OCI-LY3 (cell line): ENCODE data around the gene SH2B3.

Experiments
- H2AFZ ChIP-seq: fragments of 200-600, 300-600 bp; shearing (Covaris generic); 2 replicates; pipeline ENCODE4 v1.6.0; 2014; ENCODE audit warnings: antibody characterized with exemption, low read depth, low read length
- H3K27ac ChIP-seq: fragments of 200-600, 300-600 bp; sonication (generic); 2 replicates; pipeline ENCODE4 v1.5.1; 2014; ENCODE audit warnings: mild to moderate bottlenecking, low read length, moderate library complexity, mixed read lengths
- H3K27me3 ChIP-seq: fragments of 200-600, 300-600 bp; sonication (generic); 2 replicates; pipeline ENCODE4 v1.6.1; 2014; ENCODE audit warnings: low read depth, low read length, mixed read lengths
- H3K36me3 ChIP-seq: fragments of 200-600, 300-600 bp; sonication (generic); replicated peaks from 2 replicates; pipeline ENCODE3; 2014; ENCODE audit warnings: low read depth, low read length, mixed read lengths
- H3K4me1 ChIP-seq: fragments of 300-600, 200-600 bp; sonication (generic); 2 replicates; pipeline ENCODE4 v1.6.1; 2014; ENCODE audit warnings: low read length, mixed read lengths
- H3K4me2 ChIP-seq: fragments of 200-600, 300-600 bp; sonication (generic); 2 replicates; pipeline ENCODE4 v1.6.1; 2014; ENCODE audit warnings: low read length, mixed read lengths
- H3K4me3 ChIP-seq: fragments of 300-600, 200-600 bp; sonication (generic); 2 replicates; pipeline ENCODE4 v1.5.1; 2014; ENCODE audit warnings: antibody characterized with exemption, mild to moderate bottlenecking, low read length, moderate library complexity
- H3K79me2 ChIP-seq: fragments of 300-600, 200-600 bp; shearing (Covaris generic); 2 replicates; pipeline ENCODE4 v1.6.1; 2014; ENCODE audit warnings: mild to moderate bottlenecking, low read length, mixed read lengths
- H3K9ac ChIP-seq: fragments of 300-600, 200-600 bp; shearing (Covaris generic); 2 replicates; pipeline ENCODE4 v1.6.0; 2014; ENCODE audit warnings: mild to moderate bottlenecking, low read length, moderate library complexity
- H3K9me3 ChIP-seq: fragments of 200-600, 300-600 bp; shearing (Covaris generic); 2 replicates; pipeline ENCODE4 v1.6.1; 2014; ENCODE audit warnings: low read length, mixed read lengths; ENCODE audit not compliant: insufficient read depth
- H4K20me1 ChIP-seq: fragments of 200-600, 300-600 bp; sonication (generic); 2 replicates; pipeline ENCODE4 v1.6.1; 2016; ENCODE audit warnings: low read length, mixed read lengths; ENCODE audit not compliant: insufficient read depth
- EZH2phosphoT487 ChIP-seq: fragments of 200-600 bp; shearing (Covaris generic); IDR thresholded peaks from 2 replicates; pipeline ENCODE4 v1.6.1; 2018; ENCODE audit warnings: antibody characterized with exemption, mixed run types, low read depth
- TF ChIP-seq, protein P1 (sequence below): fragments of 200-600, 300-600 bp; sonication (generic); IDR thresholded peaks from 2 replicates; pipeline ENCODE4 v1.5.1; 2014; ENCODE audit warnings: antibody characterized with exemption, low read length, low read depth

SH2B3 gene

DNA sequence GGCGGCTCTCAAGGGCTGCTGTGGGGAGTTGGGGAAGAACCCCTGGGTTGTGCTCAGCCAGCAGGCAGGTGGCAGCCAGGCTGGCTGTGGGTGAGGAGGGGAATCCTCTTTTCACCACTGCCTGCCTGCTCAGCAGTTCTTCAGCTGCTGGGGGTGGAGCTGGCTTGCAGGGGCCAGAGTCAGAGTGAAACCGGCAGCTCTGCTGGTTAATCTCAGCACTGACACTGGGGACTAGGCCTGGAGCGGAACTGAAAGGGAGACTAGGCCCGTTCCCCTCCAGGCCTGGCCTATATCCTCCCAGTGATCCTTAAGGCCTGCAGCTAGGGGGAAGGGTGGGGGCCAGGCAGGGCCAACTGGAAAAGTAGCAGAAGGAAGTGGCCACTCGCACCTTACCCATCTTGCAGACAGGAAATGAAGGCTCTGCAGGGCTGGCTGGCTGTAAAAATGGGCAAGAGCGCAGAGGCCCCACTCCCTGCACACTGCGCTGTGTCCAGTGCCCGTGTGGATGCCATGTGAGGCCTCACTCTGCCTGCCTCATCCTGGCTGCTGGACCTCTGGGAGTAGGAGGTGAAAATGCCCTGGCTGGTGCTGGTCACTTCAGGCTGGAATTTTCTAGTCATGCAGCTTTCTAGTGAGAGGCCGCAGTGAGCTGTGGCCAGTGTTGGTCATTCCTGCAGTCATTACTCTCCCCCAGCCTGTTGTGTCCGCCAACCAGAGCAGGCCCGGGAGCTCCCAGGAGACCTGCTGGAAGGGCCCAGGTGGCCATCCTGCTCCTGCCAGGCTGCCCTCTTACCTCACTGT is 39.4 kb downstream of the SH2B3 start:
- peaks cover 94% of the 10 kb centered on the region for H4K20me1 ChIP-seq
- no peak overlapping the region; the same call in 1 of the 2 replicates for H3K9ac ChIP-seq
- H3K4me3 ChIP-seq, result peak overlapping the region; percentile 58
- H3K79me2 ChIP-seq, result peaks cover 16% of the 10 kb centered on the region; the same call in 1 of the 2 replicates
- H3K9me3 ChIP-seq, result no peaks in the 10 kb centered on the region
- TF ChIP-seq EZH2phosphoT487, result no peak
- TF ChIP-seq, protein P1, sequence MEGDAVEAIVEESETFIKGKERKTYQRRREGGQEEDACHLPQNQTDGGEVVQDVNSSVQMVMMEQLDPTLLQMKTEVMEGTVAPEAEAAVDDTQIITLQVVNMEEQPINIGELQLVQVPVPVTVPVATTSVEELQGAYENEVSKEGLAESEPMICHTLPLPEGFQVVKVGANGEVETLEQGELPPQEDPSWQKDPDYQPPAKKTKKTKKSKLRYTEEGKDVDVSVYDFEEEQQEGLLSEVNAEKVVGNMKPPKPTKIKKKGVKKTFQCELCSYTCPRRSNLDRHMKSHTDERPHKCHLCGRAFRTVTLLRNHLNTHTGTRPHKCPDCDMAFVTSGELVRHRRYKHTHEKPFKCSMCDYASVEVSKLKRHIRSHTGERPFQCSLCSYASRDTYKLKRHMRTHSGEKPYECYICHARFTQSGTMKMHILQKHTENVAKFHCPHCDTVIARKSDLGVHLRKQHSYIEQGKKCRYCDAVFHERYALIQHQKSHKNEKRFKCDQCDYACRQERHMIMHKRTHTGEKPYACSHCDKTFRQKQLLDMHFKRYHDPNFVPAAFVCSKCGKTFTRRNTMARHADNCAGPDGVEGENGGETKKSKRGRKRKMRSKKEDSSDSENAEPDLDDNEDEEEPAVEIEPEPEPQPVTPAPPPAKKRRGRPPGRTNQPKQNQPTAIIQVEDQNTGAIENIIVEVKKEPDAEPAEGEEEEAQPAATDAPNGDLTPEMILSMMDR, result no peak
- H3K27me3 ChIP-seq, result peaks cover 5% of the 10 kb centered on the region; the same call in 1 of the 2 replicates
- H3K27ac ChIP-seq, result peak overlapping the region; percentile 68
- peaks cover 52% of the 10 kb centered on the region for H3K4me1 ChIP-seq
- H3K36me3 ChIP-seq, result peaks cover 63% of the 10 kb centered on the region
- H2AFZ ChIP-seq, result no peak overlapping the region
- H3K4me2 ChIP-seq, result peak overlapping the region; percentile 87

DNA sequence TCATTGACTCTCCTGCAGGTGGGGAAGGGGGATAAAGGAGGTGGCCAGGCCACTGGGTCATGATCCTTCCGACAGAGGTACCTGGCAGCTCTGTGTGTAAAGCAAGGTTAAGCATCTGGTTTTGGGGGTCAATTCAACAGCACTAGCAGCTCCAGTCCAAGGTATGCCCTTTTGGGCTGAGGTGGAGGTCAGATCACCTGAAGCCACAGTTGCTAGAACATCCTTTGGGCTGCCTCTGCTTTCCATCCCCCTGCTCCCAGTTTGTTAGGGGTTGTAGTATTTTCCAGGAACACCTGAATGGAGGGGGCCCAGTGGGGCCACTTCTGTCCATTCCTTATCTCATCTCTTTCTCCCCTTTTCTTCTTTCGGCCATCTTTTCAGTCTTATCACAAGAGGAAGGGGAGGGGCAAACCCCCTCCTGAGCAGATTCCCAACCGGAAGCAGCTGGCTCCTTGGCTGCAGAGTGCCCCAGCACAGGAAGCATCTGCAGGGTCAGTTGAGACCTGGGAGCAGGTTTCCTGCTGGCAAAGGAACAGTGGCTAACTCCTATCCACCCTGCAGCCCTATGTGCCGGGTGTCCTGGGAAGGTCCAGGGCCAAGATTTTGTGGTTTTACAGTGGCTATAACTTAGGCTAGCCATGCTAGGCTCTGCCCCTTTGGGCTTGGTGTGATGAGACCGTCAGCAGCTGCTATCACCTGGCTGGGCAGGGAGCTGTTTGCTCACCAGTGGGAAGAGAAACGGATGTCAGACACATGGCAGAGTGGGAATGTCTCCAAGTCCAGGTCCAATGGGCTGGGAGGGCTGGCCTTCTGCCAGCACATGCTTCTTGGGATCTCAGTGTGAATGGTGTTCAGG is 40.2 kb downstream of the SH2B3 start:
- H3K4me3 ChIP-seq, result peak overlapping the region; percentile 24; the same call in 1 of the 2 replicates
- peaks cover 71% of the 10 kb centered on the region for H3K36me3 ChIP-seq
- H3K27me3 ChIP-seq, result peaks cover 5% of the 10 kb centered on the region; the same call in 1 of the 2 replicates
- H3K9ac ChIP-seq, result no peak overlapping the region
- peaks cover 94% of the 10 kb centered on the region for H4K20me1 ChIP-seq
- H3K9me3 ChIP-seq, result no peaks in the 10 kb centered on the region
- peaks cover 52% of the 10 kb centered on the region for H3K4me1 ChIP-seq
- no peak overlapping the region for H3K27ac ChIP-seq
- peaks cover 16% of the 10 kb centered on the region; the same call in 1 of the 2 replicates for H3K79me2 ChIP-seq
- no peak overlapping the region for H2AFZ ChIP-seq
- TF ChIP-seq EZH2phosphoT487, result no peak
- TF ChIP-seq, protein P1, result no peak
- peak overlapping the region; percentile 63 for H3K4me2 ChIP-seq

DNA sequence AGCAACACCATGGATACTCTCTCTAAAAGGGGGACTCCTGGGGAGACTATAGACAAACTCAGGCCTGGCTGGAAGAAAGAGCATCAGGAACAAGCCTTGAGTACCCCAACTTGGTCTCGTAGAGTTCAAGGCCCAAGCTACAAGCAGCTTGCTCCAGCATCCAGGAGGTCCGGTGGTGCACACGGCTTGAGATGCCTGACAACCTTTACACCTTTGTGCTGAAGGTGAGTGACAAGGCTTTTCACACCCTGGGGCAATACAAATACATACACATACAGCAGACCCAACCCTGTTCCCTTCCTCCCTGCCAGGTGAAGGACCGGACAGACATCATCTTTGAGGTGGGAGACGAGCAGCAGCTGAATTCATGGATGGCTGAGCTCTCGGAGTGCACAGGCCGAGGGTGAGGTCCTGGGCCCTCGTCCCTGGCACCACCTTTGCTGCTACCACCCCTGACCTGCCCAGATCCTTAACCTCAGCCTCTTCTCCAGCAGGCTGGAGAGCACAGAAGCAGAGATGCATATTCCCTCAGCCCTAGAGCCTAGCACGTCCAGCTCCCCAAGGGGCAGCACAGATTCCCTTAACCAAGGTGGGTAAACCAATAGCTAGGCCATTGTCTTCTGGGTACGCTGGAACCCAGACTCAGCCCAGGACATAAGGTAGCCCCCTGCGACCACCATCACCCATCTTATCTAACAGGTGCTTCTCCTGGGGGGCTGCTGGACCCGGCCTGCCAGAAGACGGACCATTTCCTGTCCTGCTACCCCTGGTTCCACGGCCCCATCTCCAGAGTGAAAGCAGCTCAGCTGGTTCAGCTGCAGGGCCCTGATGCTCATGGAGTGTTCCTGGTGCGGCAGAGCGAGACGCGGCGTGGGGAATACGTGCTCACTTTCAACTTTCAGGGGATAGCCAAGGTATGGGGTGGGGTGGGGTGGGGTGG is 41.2 kb downstream of the SH2B3 start:
- no peak overlapping the region for H3K9ac ChIP-seq
- peaks cover 54% of the 10 kb centered on the region for H3K4me1 ChIP-seq
- H3K27me3 ChIP-seq, result peaks cover 5% of the 10 kb centered on the region; the same call in 1 of the 2 replicates
- no peak overlapping the region for H3K4me2 ChIP-seq
- H2AFZ ChIP-seq, result no peak overlapping the region
- TF ChIP-seq EZH2phosphoT487, result no peak
- TF ChIP-seq, protein P1, result no peak
- H3K36me3 ChIP-seq, result peaks cover 78% of the 10 kb centered on the region
- H3K4me3 ChIP-seq, result no peak overlapping the region
- no peak overlapping the region for H3K27ac ChIP-seq
- no peaks in the 10 kb centered on the region for H3K9me3 ChIP-seq
- H3K79me2 ChIP-seq, result peaks cover 16% of the 10 kb centered on the region; the same call in 1 of the 2 replicates
- peaks cover 91% of the 10 kb centered on the region for H4K20me1 ChIP-seq
